ENCODE data around the gene TRIM8. TPM values are rescaled to one million over a fixed set of nuclear protein-coding genes. Genes with fewer than 3 reads are reported as not detected.

Gene TRIM8
- total and polyA plus RNA-seq, 4 donors: 81.5 to 173 (median 120) TPM

DNA sequence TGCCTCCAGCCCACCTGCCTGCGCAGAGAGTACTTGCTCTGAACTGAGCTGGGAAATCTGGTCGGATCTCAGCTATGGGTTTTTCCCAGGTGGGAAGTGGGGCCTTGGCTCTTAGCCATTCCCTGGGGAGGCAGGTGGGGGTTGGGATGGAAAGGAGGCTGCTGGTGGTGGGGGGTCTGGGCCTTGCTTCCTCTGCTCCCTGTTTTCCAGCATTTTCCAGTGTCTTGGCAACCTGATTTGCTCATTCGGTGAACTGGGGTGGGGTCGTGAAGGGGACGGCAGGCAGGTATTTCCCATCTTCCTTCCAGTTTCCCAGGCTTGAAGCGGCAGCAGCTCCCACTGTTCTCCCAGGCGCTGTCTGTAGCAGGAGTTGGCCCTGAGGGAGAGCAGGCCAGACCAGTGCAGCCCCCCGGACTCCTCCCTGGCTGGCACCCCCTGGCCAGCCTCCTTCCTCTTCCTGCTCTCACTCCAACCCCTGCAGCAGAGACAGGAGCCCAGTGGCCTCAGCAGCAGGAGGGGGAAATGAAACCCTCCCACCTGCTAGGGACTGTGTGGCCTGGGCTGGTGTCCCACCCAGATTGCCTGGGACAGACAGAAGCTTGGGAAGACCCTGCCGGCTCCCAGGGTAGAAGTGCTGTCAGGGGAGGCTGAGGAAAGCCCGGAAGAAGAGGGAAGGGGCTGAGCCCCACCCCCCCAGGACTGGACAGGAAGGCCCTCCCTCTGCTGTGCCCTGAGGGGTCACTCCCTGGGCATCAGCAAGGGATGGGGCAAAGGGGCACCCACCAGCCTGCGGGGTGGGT lies 6.6 kb downstream of the TRIM8 start:
- H3K36me3 ChIP-seq (ENCODE audit: control insufficient read depth in 4 of 4, insufficient read depth in 4 of 4, low read length in 4 of 4): peaks cover 6 to 48% (median 22%) of the 10 kb centered on the region in 4 donors
- TF ChIP-seq, protein P1, sequence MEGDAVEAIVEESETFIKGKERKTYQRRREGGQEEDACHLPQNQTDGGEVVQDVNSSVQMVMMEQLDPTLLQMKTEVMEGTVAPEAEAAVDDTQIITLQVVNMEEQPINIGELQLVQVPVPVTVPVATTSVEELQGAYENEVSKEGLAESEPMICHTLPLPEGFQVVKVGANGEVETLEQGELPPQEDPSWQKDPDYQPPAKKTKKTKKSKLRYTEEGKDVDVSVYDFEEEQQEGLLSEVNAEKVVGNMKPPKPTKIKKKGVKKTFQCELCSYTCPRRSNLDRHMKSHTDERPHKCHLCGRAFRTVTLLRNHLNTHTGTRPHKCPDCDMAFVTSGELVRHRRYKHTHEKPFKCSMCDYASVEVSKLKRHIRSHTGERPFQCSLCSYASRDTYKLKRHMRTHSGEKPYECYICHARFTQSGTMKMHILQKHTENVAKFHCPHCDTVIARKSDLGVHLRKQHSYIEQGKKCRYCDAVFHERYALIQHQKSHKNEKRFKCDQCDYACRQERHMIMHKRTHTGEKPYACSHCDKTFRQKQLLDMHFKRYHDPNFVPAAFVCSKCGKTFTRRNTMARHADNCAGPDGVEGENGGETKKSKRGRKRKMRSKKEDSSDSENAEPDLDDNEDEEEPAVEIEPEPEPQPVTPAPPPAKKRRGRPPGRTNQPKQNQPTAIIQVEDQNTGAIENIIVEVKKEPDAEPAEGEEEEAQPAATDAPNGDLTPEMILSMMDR (IDR thresholded peaks at IDR 0.05; ENCODE audit: control extremely low read depth, extremely low read depth): no peak
- DNase-seq (no peak), ATAC-seq (ENCODE audit: insufficient read depth, low FRiP score) (no peak)
- no peak overlapping the region for H3K4me3 ChIP-seq
- no peaks in the 10 kb centered on the region for H3K27me3 ChIP-seq (ENCODE audit: control insufficient read depth in 3 of 3, insufficient read depth in 3 of 3, low read length in 2 of 3)
- no peaks in the 10 kb centered on the region for H3K9me3 ChIP-seq (ENCODE audit: control insufficient read depth in 4 of 4, insufficient read depth in 3 of 4, low read length in 3 of 4)
- WGBS, 2 donors: 47 to 48% methylated on average over 10 to 11 of the region's 11 CpGs
- no peak overlapping the region for H3K9ac ChIP-seq (ENCODE audit: insufficient read depth in 1 of 2, low read length in 2 of 2)
- peaks cover 17 to 60% (median 39%) of the 10 kb centered on the region in 5 donors for H3K4me1 ChIP-seq (ENCODE audit: control insufficient read depth in 5 of 5, insufficient read depth in 5 of 5, low read length in 5 of 5)
- H3K27ac ChIP-seq (ENCODE audit: low read depth in 1 of 2, low read length in 1 of 2): peak overlapping the region in 1 of 2 donors; percentile 71

DNA sequence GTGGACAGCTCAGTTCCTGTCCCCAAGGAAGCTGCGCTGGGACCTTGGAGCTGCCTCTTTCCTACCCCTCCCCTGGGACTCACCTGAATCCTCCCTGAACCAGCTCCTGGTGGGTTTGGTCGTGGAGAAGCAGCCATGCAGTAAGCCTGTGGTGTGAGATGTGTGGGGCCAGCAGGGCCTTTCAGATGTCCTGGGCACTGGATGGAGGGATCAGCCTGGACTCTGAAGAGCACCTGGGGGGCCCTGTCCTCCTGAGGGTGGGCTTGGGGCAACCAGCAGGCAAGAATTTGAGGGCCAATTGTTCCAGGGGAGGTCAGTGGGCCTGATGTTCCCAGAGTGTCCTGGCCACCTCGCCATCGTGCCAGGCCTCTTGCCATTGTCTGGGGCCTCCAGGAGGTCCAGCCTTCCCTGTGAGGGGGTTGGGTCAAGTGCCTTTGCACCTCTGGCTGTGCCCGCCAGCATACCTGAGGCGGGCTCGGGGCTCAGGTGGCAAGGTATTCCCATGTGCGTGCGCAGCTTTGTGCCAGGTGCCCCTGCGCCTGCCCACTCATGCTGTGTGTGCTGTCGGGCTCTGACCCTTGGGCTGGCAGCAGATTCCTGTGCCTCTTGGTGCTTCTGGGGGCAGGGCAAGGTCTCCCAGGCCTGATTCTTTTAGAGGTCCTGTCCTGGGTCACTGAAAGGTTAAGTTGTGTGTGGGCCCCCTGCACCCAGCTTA lies 7.3 kb downstream of the TRIM8 start:
- H3K9ac ChIP-seq (ENCODE audit: insufficient read depth in 1 of 2, low read length in 2 of 2): no peak overlapping the region
- DNase-seq: no peak
- H3K36me3 ChIP-seq (ENCODE audit: control insufficient read depth in 4 of 4, insufficient read depth in 4 of 4, low read length in 4 of 4): peaks cover 14 to 56% (median 24%) of the 10 kb centered on the region in 4 donors
- 68 to 70% methylated on average over 11 of the region's 11 CpGs for WGBS, 2 donors
- TF ChIP-seq, protein P1 (IDR thresholded peaks at IDR 0.05; ENCODE audit: control extremely low read depth, extremely low read depth): no peak
- H3K4me3 ChIP-seq: no peak overlapping the region
- H3K27ac ChIP-seq (ENCODE audit: low read depth in 1 of 2, low read length in 1 of 2): peak overlapping the region in 1 of 2 donors; percentile 71
- H3K27me3 ChIP-seq (ENCODE audit: control insufficient read depth in 3 of 3, insufficient read depth in 3 of 3, low read length in 2 of 3): no peaks in the 10 kb centered on the region
- peaks cover 16 to 60% (median 37%) of the 10 kb centered on the region in 5 donors for H3K4me1 ChIP-seq (ENCODE audit: control insufficient read depth in 5 of 5, insufficient read depth in 5 of 5, low read length in 5 of 5)
- H3K9me3 ChIP-seq (ENCODE audit: control insufficient read depth in 4 of 4, insufficient read depth in 3 of 4, low read length in 3 of 4): no peaks in the 10 kb centered on the region
- no peak for ATAC-seq (ENCODE audit: insufficient read depth, low FRiP score)

DNA sequence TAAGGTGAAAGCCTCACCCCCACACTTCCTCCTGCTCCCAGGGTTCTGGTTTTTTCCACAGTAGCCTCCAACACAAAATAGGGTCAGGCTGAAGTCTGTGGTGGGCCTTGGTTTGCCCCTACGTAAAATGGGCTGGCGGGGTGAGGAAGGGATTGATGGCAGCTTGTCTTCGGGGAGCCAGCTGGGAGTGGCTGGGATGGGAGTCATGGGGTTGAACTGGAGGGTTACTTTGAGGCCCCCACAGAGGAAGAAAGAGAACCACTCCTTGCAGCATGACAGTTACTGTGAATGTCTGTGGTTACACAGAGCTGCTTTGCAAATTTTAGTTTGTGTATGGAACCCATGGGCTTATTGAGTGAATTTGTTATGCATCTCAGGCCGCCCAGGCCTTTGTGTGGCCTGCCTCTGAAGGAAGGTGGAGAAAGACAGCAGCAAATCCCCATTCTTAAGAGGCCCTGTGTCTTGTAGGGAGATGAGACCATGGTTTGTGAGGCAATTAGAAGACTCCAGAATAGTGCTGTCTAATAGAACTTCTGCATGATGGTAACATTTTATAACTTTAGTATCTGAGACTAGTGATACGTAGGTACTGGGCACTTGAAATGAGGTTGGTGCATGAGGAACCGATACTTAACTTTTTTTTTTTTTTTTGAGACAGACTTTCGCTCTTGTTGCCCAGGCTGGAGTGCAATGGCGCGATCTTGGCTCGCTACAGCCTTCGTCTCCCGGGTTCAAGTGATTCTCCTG lies 8.1 kb downstream of the TRIM8 start:
- H3K9me3 ChIP-seq (ENCODE audit: control insufficient read depth in 4 of 4, insufficient read depth in 3 of 4, low read length in 3 of 4): no peaks in the 10 kb centered on the region
- H3K4me3 ChIP-seq: no peak overlapping the region
- H3K36me3 ChIP-seq (ENCODE audit: control insufficient read depth in 4 of 4, insufficient read depth in 4 of 4, low read length in 4 of 4): peaks cover 21 to 62% (median 27%) of the 10 kb centered on the region in 4 donors
- TF ChIP-seq, protein P1 (IDR thresholded peaks at IDR 0.05; ENCODE audit: control extremely low read depth, extremely low read depth): no peak
- no peak for ATAC-seq (ENCODE audit: insufficient read depth, low FRiP score)
- WGBS, 2 donors: 62 to 69% methylated on average over 12 of the region's 12 CpGs
- H3K27me3 ChIP-seq (ENCODE audit: control insufficient read depth in 3 of 3, insufficient read depth in 3 of 3, low read length in 2 of 3): no peaks in the 10 kb centered on the region
- no peak for DNase-seq
- H3K4me1 ChIP-seq (ENCODE audit: control insufficient read depth in 5 of 5, insufficient read depth in 5 of 5, low read length in 5 of 5): peaks cover 13 to 59% (median 30%) of the 10 kb centered on the region in 5 donors
- peak overlapping the region in 1 of 2 donors; percentile 71 for H3K27ac ChIP-seq (ENCODE audit: low read depth in 1 of 2, low read length in 1 of 2)
- H3K9ac ChIP-seq (ENCODE audit: insufficient read depth in 1 of 2, low read length in 2 of 2): no peak overlapping the region

Data from lung (tissue), 12 donors.